Left forelimb (tissue), 1 donor: Measurements from ENCODE around the gene USP37.

Experiments used
- DNase-seq: peaks from one replicate; pipeline ENCODE4 v3.0.0-alpha.2; 2018; ENCODE audit warnings: low spot score

USP37 gene

GRCh38 chr2:218429911-218430692, 138.0 kb downstream of the USP37 start:
- no peak for DNase-seq

- no peak for DNase-seq
These were observed 139.1 kb downstream of the USP37 start for GRCh38 chr2:218428846-218429558.

- no peak for DNase-seq
These were observed 140.4 kb downstream of the USP37 start for GRCh38 chr2:218427741-218428140.

- no peak for DNase-seq
These were observed 142.6 kb downstream of the USP37 start for GRCh38 chr2:218425531-218425930.

- no peak for DNase-seq
These were observed 144.6 kb downstream of the USP37 start for GRCh38 chr2:218423584-218423983.

GRCh38 chr2:218422403-218423086, 145.6 kb downstream of the USP37 start:
- no peak for DNase-seq

GRCh38 chr2:218421027-218421426, 147.1 kb downstream of the USP37 start:
- no peak for DNase-seq

- DNase-seq, result no peak
These were observed 148.4 kb downstream of the USP37 start for GRCh38 chr2:218419630-218420216.

- no peak for DNase-seq
These were observed 149.3 kb downstream of the USP37 start, which contains the start of gene VIL1 for GRCh38 chr2:218418717-218419458. Gene VIL1, plus strand, starts transcription at chr2:218419123. Its CDS starts 4,656 bp downstream, at chr2:218423779.

GRCh38 chr2:218418321-218418716, 149.8 kb downstream of the USP37 start:
- DNase-seq, result no peak

GRCh38 chr2:218407717-218408116, 160.4 kb downstream of the USP37 start:
- DNase-seq, result no peak

GRCh38 chr2:218406949-218407618, 161.1 kb downstream of the USP37 start:
- no peak for DNase-seq

- DNase-seq, result peak; percentile 96
These were observed 161.8 kb downstream of the USP37 start for GRCh38 chr2:218406209-218406948.

GRCh38 chr2:218405746-218406208, 162.4 kb downstream of the USP37 start:
- DNase-seq, result no peak

GRCh38 chr2:218405086-218405745, 162.9 kb downstream of the USP37 start:
- DNase-seq, result no peak

GRCh38 chr2:218404351-218405085, 163.6 kb downstream of the USP37 start:
- no peak for DNase-seq

- DNase-seq, result no peak
These were observed 164.3 kb downstream of the USP37 start for GRCh38 chr2:218403810-218404209.

- no peak for DNase-seq
These were observed 165.2 kb downstream of the USP37 start for GRCh38 chr2:218402911-218403411.

- no peak for DNase-seq
These were observed 165.7 kb downstream of the USP37 start for GRCh38 chr2:218402491-218402901.
